Breast epithelium (tissue), 4 donors: ENCODE measurements around the gene LDLRAD3. TPM values are rescaled to one million over a fixed set of nuclear protein-coding genes. Genes with fewer than 3 reads are reported as not detected.

Source experiments
- DNase-seq, 2 donors: peaks; one replicate each; pipeline ENCODE4 v3.0.0-alpha.2; 2019; ENCODE audit warnings: low spot score in 2 of 2
- H3K27ac ChIP-seq, 2 donors: fragments of 200-600 bp; sonication (generic) in 1 of 2; one replicate each; pipeline ENCODE4 v1.5.1; 2016 to 2019; ENCODE audit warnings: mild to moderate bottlenecking in 1 of 2
- H3K27me3 ChIP-seq, 2 donors: fragments of 200-600 bp; sonication (generic) in 1 of 2; one replicate each; pipeline versions ENCODE4 v1.5.1 to v1.6.0; 2017 to 2019; ENCODE audit warnings: control low read depth in 1 of 2, mild to moderate bottlenecking in 1 of 2
- H3K36me3 ChIP-seq: fragments of 200-600 bp; one replicate; pipeline ENCODE4 v1.5.1; 2019
- H3K4me1 ChIP-seq, 2 donors: fragments of 200-600 bp; sonication (generic); one replicate each; pipeline ENCODE4 v1.5.1; 2016 to 2019; ENCODE audit warnings: control low read depth in 1 of 2
- H3K4me3 ChIP-seq, 3 donors: fragments of 200-600 bp; sonication (generic); 1 replicate in 2 of 3; 2 replicates in 1 of 3; pipeline ENCODE4 v1.5.1; 2016 to 2019; ENCODE audit warnings: mild to moderate bottlenecking in 3 of 3, moderate library complexity in 2 of 3
- H3K9me3 ChIP-seq, 2 donors: fragments of 200-600 bp; sonication (generic) in 1 of 2; one replicate each; pipeline ENCODE4 v1.5.1; 2016 to 2019; ENCODE audit warnings: control low read depth in 1 of 2
- POLR2A ChIP-seq: fragments of 450-650 bp; IDR thresholded peaks from one replicate; pipeline ENCODE4 v1.6.1; 2016; ENCODE audit warnings: antibody characterized with exemption, mild to moderate bottlenecking, moderate library complexity
- POLR2AphosphoS5 ChIP-seq, 3 donors: sonication (generic); formaldehyde crosslinking; IDR thresholded peaks; one replicate each; pipeline ENCODE4 v1.6.1; 2017; ENCODE audit warnings: antibody characterized with exemption in 3 of 3
- intact Hi-C: fragments of 100-400 bp; cut with DNase I; formaldehyde crosslinking; loops from one replicate; pipeline ENCODE4 v1.15.1; 2023; ENCODE audit warnings: low total_unique reads
- total RNA-seq, 3 donors: library from RNA; depleted of rRNA; stranded (reverse); fragments of >200 nt; gene quantifications; one replicate each; pipeline ENCODE4 v1.1.0, GENCODE V29; 2016
- TF ChIP-seq, protein P1 (sequence below), 3 donors: fragments of 450-650 bp; IDR thresholded peaks; one replicate each; pipeline ENCODE4 v1.5.1; 2016 to 2017; ENCODE audit warnings: antibody characterized with exemption in 3 of 3, mild to moderate bottlenecking in 3 of 3, moderate library complexity in 3 of 3

LDLRAD3 gene
- total RNA-seq, 3 donors from 2014 or later = 20.3 to 45.4 (median 40.6) TPM

DNA sequence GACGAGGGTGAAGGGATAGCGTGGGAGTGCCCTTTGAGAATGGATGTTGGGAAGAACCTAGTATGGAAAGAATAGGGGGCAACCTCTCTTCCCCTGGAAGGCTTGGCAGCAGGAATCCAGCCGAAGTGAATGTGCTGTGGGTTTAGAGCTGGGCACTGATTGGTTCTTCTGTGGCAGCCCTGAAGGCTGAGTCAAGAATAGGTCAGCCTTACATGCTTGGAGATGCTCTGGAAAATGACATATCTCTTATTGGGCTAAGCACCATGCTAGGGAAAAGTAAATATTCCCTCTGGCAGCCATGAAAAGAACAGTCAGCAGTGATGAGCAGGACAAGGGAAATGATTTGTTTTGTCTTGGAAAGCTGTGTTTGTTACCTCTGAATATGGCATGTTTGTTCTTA, 195.9 kb downstream of the LDLRAD3 start:
- Histone ChIP-seq H3K9me3 (no peaks in the 10 kb centered on the region), H3K27ac (no peak overlapping the region), H3K4me1 (no peaks in the 10 kb centered on the region), H3K36me3 (no peaks in the 10 kb centered on the region), H3K4me3 (no peak overlapping the region), H3K27me3 (no peaks in the 10 kb centered on the region)
- DNase-seq = no peak
- intact Hi-C loops = no loop called here
- no peak for TF ChIP-seq POLR2AphosphoS5 (IDR thresholded peaks at IDR 0.05)
- TF ChIP-seq, protein P1, sequence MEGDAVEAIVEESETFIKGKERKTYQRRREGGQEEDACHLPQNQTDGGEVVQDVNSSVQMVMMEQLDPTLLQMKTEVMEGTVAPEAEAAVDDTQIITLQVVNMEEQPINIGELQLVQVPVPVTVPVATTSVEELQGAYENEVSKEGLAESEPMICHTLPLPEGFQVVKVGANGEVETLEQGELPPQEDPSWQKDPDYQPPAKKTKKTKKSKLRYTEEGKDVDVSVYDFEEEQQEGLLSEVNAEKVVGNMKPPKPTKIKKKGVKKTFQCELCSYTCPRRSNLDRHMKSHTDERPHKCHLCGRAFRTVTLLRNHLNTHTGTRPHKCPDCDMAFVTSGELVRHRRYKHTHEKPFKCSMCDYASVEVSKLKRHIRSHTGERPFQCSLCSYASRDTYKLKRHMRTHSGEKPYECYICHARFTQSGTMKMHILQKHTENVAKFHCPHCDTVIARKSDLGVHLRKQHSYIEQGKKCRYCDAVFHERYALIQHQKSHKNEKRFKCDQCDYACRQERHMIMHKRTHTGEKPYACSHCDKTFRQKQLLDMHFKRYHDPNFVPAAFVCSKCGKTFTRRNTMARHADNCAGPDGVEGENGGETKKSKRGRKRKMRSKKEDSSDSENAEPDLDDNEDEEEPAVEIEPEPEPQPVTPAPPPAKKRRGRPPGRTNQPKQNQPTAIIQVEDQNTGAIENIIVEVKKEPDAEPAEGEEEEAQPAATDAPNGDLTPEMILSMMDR (IDR thresholded peaks at IDR 0.05) = no peak
- no peak for TF ChIP-seq POLR2A

DNA sequence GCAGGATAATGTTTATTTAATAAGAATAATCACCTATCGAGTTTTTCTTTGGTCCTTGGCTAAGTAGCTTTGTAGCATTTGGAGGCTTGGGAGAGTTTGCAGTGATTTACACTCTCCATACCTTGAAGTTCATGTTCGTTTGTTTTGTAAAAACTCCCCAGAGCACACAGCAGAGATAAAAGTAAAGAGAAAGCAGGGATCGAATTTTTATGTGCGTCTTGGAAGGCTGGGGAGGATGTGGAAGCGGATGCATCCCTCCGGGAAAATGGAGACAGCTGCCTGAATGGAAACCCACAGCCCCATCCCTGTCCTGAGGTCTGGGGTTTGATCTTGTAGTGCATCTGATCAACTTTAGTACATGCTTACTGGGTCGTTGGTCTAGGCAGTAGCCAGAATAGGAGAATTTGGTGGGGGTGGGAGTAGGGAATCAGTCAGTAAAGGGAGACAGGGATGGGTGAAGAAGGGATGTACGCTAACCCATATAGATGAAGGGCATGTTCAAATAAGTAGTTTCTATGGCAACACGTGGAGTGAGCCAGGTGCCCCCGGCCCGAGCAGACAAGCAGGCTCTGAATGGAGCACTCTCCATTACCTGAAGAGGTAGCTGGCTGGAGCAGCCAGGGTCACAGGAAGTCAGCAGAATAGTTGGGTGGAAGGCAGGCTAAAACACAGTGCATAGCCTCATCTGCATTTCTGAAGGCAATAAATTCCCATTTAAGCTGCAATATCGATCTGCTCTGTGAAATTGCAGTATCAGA, 197.5 kb downstream of the LDLRAD3 start:
- intact Hi-C loops = no loop called here
- no peak for DNase-seq

DNA sequence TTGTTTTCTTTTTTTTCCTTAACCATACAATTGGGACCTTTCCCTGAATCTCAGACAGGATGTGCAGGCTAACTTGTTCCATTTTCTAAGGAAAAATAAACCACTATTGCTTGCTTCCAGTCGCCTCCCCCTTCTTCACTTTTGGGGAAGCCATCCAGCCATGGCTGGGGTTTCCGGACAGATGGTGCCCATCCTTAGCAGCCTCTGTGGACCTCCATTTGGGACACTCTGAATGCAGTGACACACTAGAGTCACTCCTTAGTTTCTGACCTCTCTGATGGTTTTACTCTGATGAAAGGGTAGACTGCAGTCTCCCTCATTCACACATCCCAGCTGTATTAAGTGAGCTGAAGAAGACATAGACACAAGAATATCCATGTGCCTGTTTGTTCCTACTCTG, 198.1 kb downstream of the LDLRAD3 start:
- H3K9me3 ChIP-seq = no peaks in the 10 kb centered on the region
- DNase-seq = no peak
- no peak for TF ChIP-seq POLR2A
- TF ChIP-seq POLR2AphosphoS5 (IDR thresholded peaks at IDR 0.05) = no peak
- TF ChIP-seq, protein P1 (IDR thresholded peaks at IDR 0.05) = no peak
- H3K27ac ChIP-seq = no peak overlapping the region
- intact Hi-C loops = no loop called here
- H3K36me3 ChIP-seq = no peaks in the 10 kb centered on the region
- H3K4me1 ChIP-seq = peaks cover 0 to 7% of the 10 kb centered on the region in 2 donors
- no peak overlapping the region for H3K4me3 ChIP-seq
- H3K27me3 ChIP-seq = no peaks in the 10 kb centered on the region

More for the DNA sequence above, 197.5 kb downstream of the LDLRAD3 start:
- peaks cover 0 to 2% of the 10 kb centered on the region in 2 donors for H3K4me1 ChIP-seq
- no peak overlapping the region for H3K27ac ChIP-seq
- H3K36me3 ChIP-seq = no peaks in the 10 kb centered on the region
- TF ChIP-seq, protein P1 (IDR thresholded peaks at IDR 0.05) = no peak
- TF ChIP-seq POLR2AphosphoS5 (IDR thresholded peaks at IDR 0.05) = no peak
- no peak for TF ChIP-seq POLR2A
- H3K9me3 ChIP-seq = no peaks in the 10 kb centered on the region
- H3K27me3 ChIP-seq = no peaks in the 10 kb centered on the region
- H3K4me3 ChIP-seq = no peak overlapping the region

DNA sequence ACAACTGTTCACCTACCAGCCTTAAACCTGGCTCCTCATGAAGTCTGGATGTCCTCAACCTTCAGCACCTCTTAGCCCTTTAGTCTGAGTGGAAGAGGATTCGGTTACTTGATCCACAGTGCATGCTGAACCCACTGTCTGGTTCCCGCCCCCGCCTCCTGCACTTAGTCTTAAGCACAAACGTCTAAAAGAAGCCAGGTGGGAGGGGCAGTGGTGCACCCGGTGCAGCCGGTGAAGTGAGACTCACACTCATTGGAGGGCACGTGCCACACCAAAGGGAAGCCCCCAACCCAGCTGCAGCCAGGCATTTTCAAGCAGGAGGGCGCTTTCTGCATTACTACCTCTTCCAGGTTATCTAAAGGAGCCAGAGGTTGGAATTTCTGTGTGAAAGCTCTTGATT, 198.6 kb downstream of the LDLRAD3 start:
- Histone ChIP-seq H3K27me3 (no peaks in the 10 kb centered on the region), H3K4me1 (peaks cover 0 to 7% of the 10 kb centered on the region in 2 donors), H3K27ac (no peak overlapping the region), H3K4me3 (no peak overlapping the region), H3K36me3 (no peaks in the 10 kb centered on the region), H3K9me3 (no peaks in the 10 kb centered on the region)
- TF ChIP-seq, protein P1 (IDR thresholded peaks at IDR 0.05) = no peak
- TF ChIP-seq POLR2A (no peak), POLR2AphosphoS5 (IDR thresholded peaks at IDR 0.05) (no peak)
- intact Hi-C loops = no loop called here
- DNase-seq = no peak

DNA sequence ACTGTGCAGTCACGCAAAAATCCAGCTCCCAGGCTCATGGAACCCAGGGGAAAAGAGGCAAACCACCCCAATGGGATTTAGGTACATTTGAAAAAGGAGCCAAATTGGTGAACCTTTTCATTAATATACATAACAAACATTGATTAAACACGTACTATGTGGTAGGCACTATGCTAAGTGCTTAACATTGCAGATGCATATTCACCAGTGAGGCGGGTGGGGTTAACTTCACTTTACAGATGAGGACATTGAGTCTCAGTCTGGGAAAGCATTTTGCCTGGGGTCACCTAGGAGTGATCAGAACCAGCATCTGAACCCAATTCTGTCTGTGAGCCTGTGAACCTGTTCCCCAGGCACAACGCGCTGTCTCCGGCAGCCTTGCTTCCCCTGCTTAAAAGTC, 199.0 kb downstream of the LDLRAD3 start:
- H3K27me3 ChIP-seq = no peaks in the 10 kb centered on the region
- peaks cover 0 to 7% of the 10 kb centered on the region in 2 donors for H3K4me1 ChIP-seq
- TF ChIP-seq, protein P1 (IDR thresholded peaks at IDR 0.05) = no peak
- TF ChIP-seq POLR2AphosphoS5 (IDR thresholded peaks at IDR 0.05) = no peak
- TF ChIP-seq POLR2A = no peak
- no peaks in the 10 kb centered on the region for H3K36me3 ChIP-seq
- DNase-seq = no peak
- no peak overlapping the region for H3K4me3 ChIP-seq
- no peak overlapping the region for H3K27ac ChIP-seq
- no peaks in the 10 kb centered on the region for H3K9me3 ChIP-seq
- intact Hi-C loops = no loop called here
